GM12892 (cell line): ENCODE results near the gene TLDC2.

Experiments
- POLR2A ChIP-seq: IDR thresholded peaks from 2 replicates; pipeline ENCODE4 v1.6.1; 2011; ENCODE audit warnings: low read depth, low read length, control low read depth
- TAF1 ChIP-seq: IDR thresholded peaks from 2 replicates; pipeline ENCODE4 v1.6.1; 2011; ENCODE audit warnings: low read depth, mild to moderate bottlenecking, control low read depth, low read length, borderline replicate concordance

- no peak for TF ChIP-seq TAF1
- TF ChIP-seq POLR2A: no peak
Measured at GRCh38 chr20:36827541-36828279, 48.2 kb upstream of the TLDC2 start.
